H1 (cell line): ENCODE data around the gene CHCHD6. TPM values are rescaled to one million over a fixed set of nuclear protein-coding genes. Genes with fewer than 3 reads are reported as not detected.

Experiments used
- CTCF ChIA-PET: fragments of 300-600 bp; sonication (Branson Sonifier 250); formaldehyde crosslinking; loops from one replicate; lab custom pipeline; 2021; ENCODE audit not compliant: partially characterized antibody; lab: Charles Lee
- POLR2A ChIA-PET: fragments of 300-600 bp; sonication (Branson Sonifier 250); formaldehyde crosslinking; loops from one replicate; lab custom pipeline; 2021; ENCODE audit warnings: inconsistent platforms; ENCODE audit not compliant: partially characterized antibody; lab: Charles Lee
- DNase-seq, 2 experiments: peaks; one replicate each; pipeline versions ENCODE4 v3.0.0 to v3.0.0-alpha.2; 2010 to 2022; ENCODE audit warnings: low spot score in 2 of 2, low read depth in 1 of 2, mixed read lengths in 1 of 2
- FAIRE-seq: peaks from 2 replicates; lab custom pipeline; 2011; peaks lifted over from hg19 to GRCh38; lab: Jason Lieb, UNC
- H2AFZ ChIP-seq: 2 replicates; pipeline ENCODE4 v1.8.1; 2012; ENCODE audit warnings: low read length, inconsistent platforms
- H2AK5ac ChIP-seq: 2 replicates; pipeline ENCODE4 v1.6.1; 2013; ENCODE audit warnings: low read depth, low read length
- H2BK120ac ChIP-seq: replicated peaks from 2 replicates; pipeline ENCODE3; 2013; ENCODE audit warnings: low read depth, low read length, inconsistent platforms
- H2BK12ac ChIP-seq: 2 replicates; pipeline ENCODE4 v1.6.1; 2013; ENCODE audit warnings: low read depth, low read length
- H2BK15ac ChIP-seq: 2 replicates; pipeline ENCODE4 v1.6.1; 2013; ENCODE audit warnings: low read length
- H2BK20ac ChIP-seq: 2 replicates; pipeline ENCODE4 v1.6.1; 2013; ENCODE audit warnings: low read length
- H2BK5ac ChIP-seq: 2 replicates; pipeline ENCODE4 v1.6.1; 2013; ENCODE audit warnings: low read depth, low read length
- H3K14ac ChIP-seq: 2 replicates; pipeline ENCODE4 v1.6.1; 2013; ENCODE audit warnings: inconsistent platforms; ENCODE audit not compliant: insufficient read length
- H3K18ac ChIP-seq: 2 replicates; pipeline ENCODE4 v1.6.1; 2013; ENCODE audit warnings: low read length; ENCODE audit errors: extremely low read depth
- H3K23ac ChIP-seq: 2 replicates; pipeline ENCODE4 v1.6.1; 2013; ENCODE audit warnings: inconsistent platforms; ENCODE audit not compliant: insufficient read length
- H3K23me2 ChIP-seq: 2 replicates; pipeline ENCODE4 v1.6.1; 2013; ENCODE audit warnings: low read depth, low read length
- H3K27ac ChIP-seq: 2 replicates; pipeline ENCODE4 v1.6.1; 2011; ENCODE audit warnings: low read depth, low read length, inconsistent platforms
- H3K27me3 ChIP-seq, 4 experiments: replicated peaks in 1 of 4; 1 replicate in 1 of 4; 2 replicates in 3 of 4; pipeline versions ENCODE4 v1.6.1 to v1.8.1; 2011 to 2013; ENCODE audit warnings: low read length in 3 of 4, mild to moderate bottlenecking in 3 of 4, inconsistent platforms in 2 of 4, mixed read lengths in 2 of 4, moderate library complexity in 1 of 4; ENCODE audit not compliant: control insufficient read depth in 3 of 4, insufficient read depth in 3 of 4; ENCODE audit errors: extremely low read depth in 1 of 4
- H3K36me3 ChIP-seq, 4 experiments: 2 replicates each; pipeline versions ENCODE4 v1.6.1 to v1.8.1; 2011 to 2013; ENCODE audit warnings: mild to moderate bottlenecking in 4 of 4, low read length in 3 of 4, moderate library complexity in 2 of 4, control low read depth in 1 of 4, inconsistent platforms in 1 of 4; ENCODE audit not compliant: insufficient read depth in 4 of 4, control insufficient read depth in 2 of 4
- H3K4ac ChIP-seq: replicated peaks from 2 replicates; pipeline ENCODE3; 2013; ENCODE audit warnings: low read length, low read depth, mixed read lengths, inconsistent platforms; ENCODE audit not compliant: insufficient read length
- H3K4me1 ChIP-seq, 4 experiments: replicated peaks in 1 of 4; 1 replicate in 1 of 4; 2 replicates in 3 of 4; pipeline versions ENCODE4 v1.6.1 to v1.8.1; 2011 to 2013; ENCODE audit warnings: low read length in 3 of 4, inconsistent platforms in 2 of 4, mixed read lengths in 1 of 4; ENCODE audit not compliant: insufficient read depth in 4 of 4, control insufficient read depth in 3 of 4
- H3K4me2 ChIP-seq, 2 experiments: 2 replicates each; pipeline versions ENCODE4 v1.6.1 to v1.8.1; 2011 to 2013; ENCODE audit warnings: low read depth in 2 of 2, low read length in 2 of 2, control low read depth in 1 of 2, inconsistent platforms in 1 of 2, mild to moderate bottlenecking in 1 of 2; ENCODE audit not compliant: insufficient read depth in 1 of 2
- H3K4me3 ChIP-seq, 4 experiments: fragments of 200-600, 300-600 bp in 1 of 4; sonication (generic), shearing (Covaris generic), sonication (Bioruptor Twin) in 1 of 4; 2 replicates each; pipeline versions ENCODE4 v1.5.1 to v1.8.1; 2011 to 2016; ENCODE audit warnings: low read length in 4 of 4, low read depth in 3 of 4, control low read depth in 2 of 4, inconsistent platforms in 2 of 4, mild to moderate bottlenecking in 2 of 4, mixed read lengths in 1 of 4, moderate library complexity in 1 of 4; ENCODE audit not compliant: insufficient read depth in 2 of 4; ENCODE audit errors: extremely low read depth in 1 of 4
- H3K56ac ChIP-seq: replicated peaks from 2 replicates; pipeline ENCODE3; 2013; ENCODE audit warnings: low read depth, mild to moderate bottlenecking, mixed read lengths, low read length, inconsistent platforms; ENCODE audit not compliant: insufficient read length
- H3K79me1 ChIP-seq: 2 replicates; pipeline ENCODE4 v1.6.1; 2013; ENCODE audit warnings: low read depth, low read length, control low read depth
- H3K79me2 ChIP-seq, 2 experiments: 2 replicates each; pipeline versions ENCODE4 v1.6.1 to v1.8.1; 2012 to 2013; ENCODE audit warnings: low read length in 2 of 2, mild to moderate bottlenecking in 2 of 2, inconsistent platforms in 1 of 2; ENCODE audit not compliant: insufficient read depth in 2 of 2, control insufficient read depth in 1 of 2
- H3K9ac ChIP-seq, 4 experiments: replicated peaks in 1 of 4; 1 replicate in 1 of 4; 2 replicates in 3 of 4; pipeline versions ENCODE4 v1.6.1 to v1.8.1; 2011 to 2013; ENCODE audit warnings: low read depth in 3 of 4, low read length in 3 of 4, control low read depth in 2 of 4, mild to moderate bottlenecking in 2 of 4, moderate library complexity in 2 of 4, inconsistent platforms in 1 of 4; ENCODE audit errors: extremely low read depth in 1 of 4
- H3K9me3 ChIP-seq, 2 experiments: 2 replicates each; pipeline versions ENCODE4 v1.6.1 to v1.8.1; 2012 to 2013; ENCODE audit warnings: mild to moderate bottlenecking in 2 of 2, moderate library complexity in 2 of 2, control low read depth in 1 of 2, inconsistent platforms in 1 of 2, low read depth in 1 of 2, low read length in 1 of 2, mixed read lengths in 1 of 2; ENCODE audit not compliant: insufficient read depth in 2 of 2
- H4K20me1 ChIP-seq, 2 experiments: replicated peaks in 1 of 2; 2 replicates each; pipeline versions ENCODE3 to v1.8.1; 2011 to 2013; ENCODE audit warnings: inconsistent platforms in 2 of 2, low read length in 2 of 2, mild to moderate bottlenecking in 1 of 2; ENCODE audit not compliant: insufficient read depth in 2 of 2, control insufficient read depth in 1 of 2
- H4K5ac ChIP-seq: 2 replicates; pipeline ENCODE4 v1.6.1; 2013; ENCODE audit warnings: low read length, low read depth, mixed read lengths, inconsistent platforms; ENCODE audit not compliant: insufficient read length
- H4K8ac ChIP-seq: 2 replicates; pipeline ENCODE4 v1.8.0; 2013; ENCODE audit warnings: mild to moderate bottlenecking, moderate library complexity, low read length, inconsistent platforms; ENCODE audit not compliant: insufficient read depth; ENCODE audit errors: extremely low read depth
- H4K91ac ChIP-seq: replicated peaks from 2 replicates; pipeline ENCODE3; 2013; ENCODE audit warnings: low read length, mixed read lengths, inconsistent platforms; ENCODE audit not compliant: insufficient read length
- BCL11A ChIP-seq, 2 experiments: IDR thresholded peaks; one replicate each; pipeline ENCODE4 v1.6.1; 2011; ENCODE audit warnings: low read depth in 2 of 2, low read length in 2 of 2, mild to moderate bottlenecking in 2 of 2
- GABPA ChIP-seq: IDR thresholded peaks from 2 replicates; pipeline ENCODE4 v1.6.1; 2011; ENCODE audit warnings: mild to moderate bottlenecking, low read length, moderate library complexity, borderline replicate concordance; ENCODE audit not compliant: insufficient read depth
- KDM1A ChIP-seq: fragments of 200-600, 300-600 bp; sonication (generic); IDR thresholded peaks from 2 replicates; pipeline ENCODE4 v1.7.1; 2016; ENCODE audit warnings: mild to moderate bottlenecking, low read length, borderline replicate concordance
- SIN3A ChIP-seq, 2 experiments: IDR thresholded peaks in 1 of 2; conservative IDR thresholded peaks in 1 of 2; 2 replicates each; pipeline ENCODE4 v1.6.1; 2011 to 2012; ENCODE audit warnings: low read length in 2 of 2, improper control_type of control experiment in 1 of 2, low read depth in 1 of 2, mild to moderate bottlenecking in 1 of 2
- SP1 ChIP-seq: IDR thresholded peaks from 2 replicates; pipeline ENCODE4 v1.6.1; 2011; ENCODE audit warnings: low read depth, low read length
- TAF1 ChIP-seq: IDR thresholded peaks from 2 replicates; pipeline ENCODE4 v1.6.1; 2011; ENCODE audit warnings: mild to moderate bottlenecking, low read depth, low read length
- WGBS, 2 experiments: shearing (Covaris generic) in 1 of 2; methylation state at CpG; one replicate each; pipeline versions ENCODE4 v1.1.6 to v1.1.7; 2013 to 2015; ENCODE audit warnings: low lambda C conversion rate in 2 of 2, mixed read lengths in 2 of 2, inconsistent platforms in 1 of 2, low coverage in 1 of 2, missing lambda C conversion rate in 1 of 2; ENCODE audit not compliant: insufficient replicate concordance in 2 of 2, insufficient coverage in 1 of 2, insufficient read length in 1 of 2; ENCODE audit errors: extremely low coverage in 1 of 2, missing lambda C conversion rate in 1 of 2; 5-methylcytosine and 5-hydroxymethylcytosine counted together
- polyA plus RNA-seq, 7 experiments: library from polyadenylated mRNA; depleted of rRNA in 3 of 7; stranded (reverse) in 5 of 7; unstranded in 2 of 7; fragments of >200 nt in 5 of 7; fragments of 200-250 nt in 2 of 7; gene quantifications; 1 replicate in 5 of 7; 2 replicates in 1 of 7; 4 replicates in 1 of 7; pipeline versions ENCODE4 v1.2.1 to v1.2.3, GENCODE V29; 2011 to 2013; ENCODE audit warnings: missing spikeins in 2 of 7, mixed read lengths in 2 of 7
- total RNA-seq: library from RNA; stranded (reverse); fragmentation: NEBNext Ultra II Directional; extraction: Animal tissue kit (Norgen Biotek cat#: 25700); gene quantifications from 2 replicates; pipeline ENCODE4 v1.2.1, GENCODE V29; 2021

Gene CHCHD6
- total and polyA plus RNA-seq, 2 of the 8 experiments (the other 6 are each of a cell fraction or from before 2014, with no cell fraction given) = 32.4 to 37.6 TPM

DNA sequence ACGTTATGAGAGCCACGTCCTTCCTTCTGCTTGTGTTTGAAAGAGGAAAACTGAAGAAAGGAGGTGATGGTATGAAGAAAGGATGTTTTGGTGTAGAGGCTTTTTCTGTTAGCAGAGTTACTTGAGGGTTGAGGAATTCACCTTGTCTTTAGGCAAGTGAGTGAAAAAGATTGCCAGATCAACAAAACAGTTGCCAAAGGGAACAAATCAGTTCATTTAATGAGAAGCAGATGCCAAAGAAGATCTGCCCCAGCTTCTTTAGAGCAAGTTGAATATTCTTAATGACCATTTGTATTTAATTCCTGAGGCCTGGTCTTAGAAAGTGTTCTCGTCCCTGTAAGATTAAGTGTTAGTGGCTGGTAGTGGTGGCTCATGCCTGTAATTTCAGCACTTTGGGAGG, 2.6 kb downstream of the CHCHD6 start:
- Histone ChIP-seq H2BK15ac (no peak overlapping the region), H3K23me2 (peaks cover 11% of the 10 kb centered on the region; the same call in 1 of the 2 replicates), H3K9me3 (no peaks in the 10 kb centered on the region), H2BK5ac (no peak overlapping the region), H3K18ac (no peak overlapping the region), H3K36me3 (no peaks in the 10 kb centered on the region), H3K79me1 (no peaks in the 10 kb centered on the region; the same call in 1 of the 2 replicates), H2AFZ (no peak overlapping the region), H3K4me1 (peaks cover 3 to 8% (median 5%) of the 10 kb centered on the region in 4 experiments; a peak in 6 of 7 replicates), H4K8ac (no peak overlapping the region), H3K27me3 (peaks cover 0 to 13% (median 6%) of the 10 kb centered on the region in 4 experiments; a peak in 5 of 7 replicates), H3K4me2 (no peak overlapping the region), H3K14ac (no peak overlapping the region), H4K5ac (no peak overlapping the region), H4K91ac (no peak overlapping the region), H2BK20ac (no peak overlapping the region), H3K9ac (no peak overlapping the region), H3K56ac (no peak overlapping the region), H3K79me2 (peaks cover 0 to 34% of the 10 kb centered on the region in 2 experiments; a peak in 3 of 4 replicates), H4K20me1 (peaks cover 0 to 7% of the 10 kb centered on the region in 2 experiments), H3K23ac (no peak overlapping the region), H3K4ac (no peak overlapping the region), H3K4me3 (no peak overlapping the region), H2AK5ac (no peak overlapping the region), H2BK120ac (no peak overlapping the region), H2BK12ac (no peak overlapping the region), H3K27ac (no peak overlapping the region)
- DNase-seq = no peak
- FAIRE-seq = no peak
- WGBS, 2 experiments = 94% methylated on average over 3 of the region's 3 CpGs; no CpG with 5 or more reads in 1 of the 2 experiments
- POLR2A ChIA-PET = no interaction called here
- CTCF ChIA-PET = interaction anchor here (1.2 to 2.4 kb wide), 2 partner anchors 8 to 715 kb away, joined by 3 to 16 read pairs; no protein-coding TSS in a partner anchor
- TF ChIP-seq SP1 (no peak), SIN3A (conservative IDR thresholded peaks at IDR 0.05 in 1 of 2, IDR thresholded peaks at IDR 0.05 in 1 of 2; ENCODE audit: low read depth in 1 of 2, low read length in 2 of 2) (no peak), BCL11A (IDR thresholded peaks at IDR 0.05; ENCODE audit: low read depth in 2 of 2, low read length in 2 of 2) (no peak), GABPA (no peak), TAF1 (no peak), KDM1A (no peak)
